ENCODE measurements around the gene PHRF1.
"Not testable (repeated sequence)": the region's sequence is repeated elsewhere in the genome, so short reads cannot be mapped to it uniquely, and the experiment has no call there.

DNA sequence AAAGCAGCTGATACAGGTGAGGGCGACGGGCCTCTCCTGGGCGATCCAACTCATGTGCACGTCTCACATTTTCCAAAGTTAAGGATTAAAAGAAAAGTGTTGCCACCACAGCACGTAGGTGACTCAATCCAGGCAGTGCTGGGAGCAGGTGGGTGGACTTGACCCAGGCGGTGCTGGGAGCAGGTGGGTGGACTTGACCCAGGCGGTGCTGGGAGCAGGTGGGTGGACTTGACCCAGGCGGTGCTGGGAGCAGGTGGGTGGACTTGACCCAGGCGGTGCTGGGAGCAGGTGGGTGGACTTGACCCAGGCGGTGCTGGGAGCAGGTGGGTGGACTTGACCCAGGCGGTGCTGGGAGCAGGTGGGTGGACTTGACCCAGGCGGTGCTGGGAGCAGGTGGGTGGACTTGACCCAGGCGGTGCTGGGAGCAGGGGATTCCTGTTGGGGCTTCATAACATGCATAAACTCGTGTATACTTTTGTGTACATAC is 71.4 kb downstream of the PHRF1 start:
- TF ChIP-seq, protein P1, sequence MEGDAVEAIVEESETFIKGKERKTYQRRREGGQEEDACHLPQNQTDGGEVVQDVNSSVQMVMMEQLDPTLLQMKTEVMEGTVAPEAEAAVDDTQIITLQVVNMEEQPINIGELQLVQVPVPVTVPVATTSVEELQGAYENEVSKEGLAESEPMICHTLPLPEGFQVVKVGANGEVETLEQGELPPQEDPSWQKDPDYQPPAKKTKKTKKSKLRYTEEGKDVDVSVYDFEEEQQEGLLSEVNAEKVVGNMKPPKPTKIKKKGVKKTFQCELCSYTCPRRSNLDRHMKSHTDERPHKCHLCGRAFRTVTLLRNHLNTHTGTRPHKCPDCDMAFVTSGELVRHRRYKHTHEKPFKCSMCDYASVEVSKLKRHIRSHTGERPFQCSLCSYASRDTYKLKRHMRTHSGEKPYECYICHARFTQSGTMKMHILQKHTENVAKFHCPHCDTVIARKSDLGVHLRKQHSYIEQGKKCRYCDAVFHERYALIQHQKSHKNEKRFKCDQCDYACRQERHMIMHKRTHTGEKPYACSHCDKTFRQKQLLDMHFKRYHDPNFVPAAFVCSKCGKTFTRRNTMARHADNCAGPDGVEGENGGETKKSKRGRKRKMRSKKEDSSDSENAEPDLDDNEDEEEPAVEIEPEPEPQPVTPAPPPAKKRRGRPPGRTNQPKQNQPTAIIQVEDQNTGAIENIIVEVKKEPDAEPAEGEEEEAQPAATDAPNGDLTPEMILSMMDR (IDR thresholded peaks at IDR 0.05; ENCODE audit: poor library complexity) = not testable (repeated sequence)
- not testable (repeated sequence) for TF ChIP-seq EZH2 (IDR thresholded peaks at IDR 0.05; ENCODE audit: borderline replicate concordance); EZH2phosphoT487 (IDR thresholded peaks at IDR 0.05; ENCODE audit: low read depth, severe bottlenecking, unreplicated experiment)

Measured in hepatocyte (in vitro differentiated cells).